Measurements from ENCODE around the gene TACC2. TPM values are rescaled to one million over a fixed set of nuclear protein-coding genes. Genes with fewer than 3 reads are reported as not detected.

The TACC2 gene
- total RNA-seq, 4 donors from 2014 or later = 63.1 to 102 (median 74.9) TPM

GRCh38 chr10:122301811-122302115, 312.8 kb downstream of the TACC2 start:
- Histone ChIP-seq H3K4me3 (no peak overlapping the region), H3K36me3 (no peaks in the 10 kb centered on the region), H3K4me1 (peaks cover 4 to 35% (median 16%) of the 10 kb centered on the region in 3 donors), H3K27me3 (no peaks in the 10 kb centered on the region), H3K9me3 (peaks cover 0 to 6% (median 0%) of the 10 kb centered on the region in 3 donors), H3K27ac (peak overlapping the region in 3 of 4 donors; percentile 57 to 74 (median 71))
- TF ChIP-seq EP300 (IDR thresholded peaks at IDR 0.05) (no peak), CTCF (IDR thresholded peaks at IDR 0.05) (no peak), POLR2A (IDR thresholded peaks at IDR 0.05) (no peak), POLR2AphosphoS5 (IDR thresholded peaks at IDR 0.05) (no peak)
- no peak for ATAC-seq
- 66 to 76% methylated on average over 4 of the region's 7 CpGs for WGBS, 2 donors (ENCODE audit: low coverage in 1 of 2)

GRCh38 chr10:122302315-122302714, 313.4 kb downstream of the TACC2 start:
- Histone ChIP-seq H3K36me3 (no peaks in the 10 kb centered on the region), H3K4me3 (no peak overlapping the region), H3K9me3 (peaks cover 0 to 6% (median 0%) of the 10 kb centered on the region in 3 donors), H3K27me3 (no peaks in the 10 kb centered on the region), H3K27ac (no peak overlapping the region), H3K4me1 (peaks cover 4 to 40% (median 16%) of the 10 kb centered on the region in 3 donors)
- no peak for TF ChIP-seq POLR2AphosphoS5 (IDR thresholded peaks at IDR 0.05)
- TF ChIP-seq POLR2A (IDR thresholded peaks at IDR 0.05) = no peak
- no peak for TF ChIP-seq EP300 (IDR thresholded peaks at IDR 0.05)
- TF ChIP-seq CTCF (IDR thresholded peaks at IDR 0.05) = no peak
- WGBS, 2 donors (ENCODE audit: low coverage in 1 of 2) = 80 to 93% methylated on average over 1 to 3 of the region's 4 CpGs
- ATAC-seq = no peak

- no peak for ATAC-seq
- no peak for TF ChIP-seq POLR2A (IDR thresholded peaks at IDR 0.05)
- H3K4me3 ChIP-seq = no peak overlapping the region
- peaks cover 6 to 51% (median 20%) of the 10 kb centered on the region in 3 donors for H3K4me1 ChIP-seq
- no peak overlapping the region for H3K27ac ChIP-seq
- no peaks in the 10 kb centered on the region for H3K36me3 ChIP-seq
- H3K27me3 ChIP-seq = no peaks in the 10 kb centered on the region
- WGBS, 2 donors (ENCODE audit: low coverage in 1 of 2) = 77 to 84% methylated on average over 9 of the region's 9 CpGs
- peaks cover 0 to 6% (median 0%) of the 10 kb centered on the region in 3 donors for H3K9me3 ChIP-seq
Measured at GRCh38 chr10:122303271-122304053, 314.5 kb downstream of the TACC2 start.

Small RNAs within 50 kb of the gene (small RNA-seq; reads per million reads assigned to genes)
- 0 reads per million in 4 donors for gene RF02219

Other genes starting within 250 kb of the TACC2 start
- gene ATE1, start 61.1 kb upstream of the TACC2 start, total RNA-seq = 10 to 100 TPM; 24.6 to 38.2 (median 32.6) TPM
- 100 to 1,000 TPM in 1 of 4 donors, 10 to 100 TPM in 3; 65.2 to 135 (median 85.1) TPM for gene NSMCE4A, start 13.9 kb upstream of the TACC2 start, total RNA-seq

Measured in gastroesophageal sphincter (tissue), 4 donors.